Neutrophil (primary cell): ENCODE measurements around the gene MLXIPL.

ENCODE experiments used
- H3K27ac ChIP-seq: fragments of 200-600 bp; sonication (generic); 2 replicates; pipeline ENCODE4 v1.5.1; 2016; ENCODE audit warnings: mild to moderate bottlenecking, moderate library complexity
- H3K27me3 ChIP-seq: fragments of 200-600 bp; sonication (generic); 2 replicates; pipeline ENCODE4 v1.6.0; 2016; ENCODE audit warnings: mild to moderate bottlenecking
- H3K36me3 ChIP-seq: fragments of 200-600 bp; sonication (generic); 2 replicates; pipeline ENCODE4 v1.5.1; 2017
- H3K4me1 ChIP-seq, 2 experiments: fragments of 200-600 bp in 1 of 2; sonication (generic) in 1 of 2; 1 replicate in 1 of 2; 2 replicates in 1 of 2; pipeline versions ENCODE4 v1.5.1 to v1.6.1; 2013 to 2016; ENCODE audit warnings: low read depth in 1 of 2, low read length in 1 of 2, mild to moderate bottlenecking in 1 of 2, moderate library complexity in 1 of 2; ENCODE audit not compliant: control insufficient read depth in 1 of 2, insufficient read depth in 1 of 2
- H3K4me3 ChIP-seq, 2 experiments: fragments of 200-600 bp in 1 of 2; sonication (generic) in 1 of 2; 1 replicate in 1 of 2; 2 replicates in 1 of 2; pipeline ENCODE4 v1.5.1; 2013 to 2016; ENCODE audit warnings: low read depth in 1 of 2, low read length in 1 of 2, mild to moderate bottlenecking in 1 of 2, moderate library complexity in 1 of 2
- H3K9me3 ChIP-seq: fragments of 200-600 bp; sonication (generic); 2 replicates; pipeline ENCODE4 v1.5.1; 2016
- CTCF ChIP-seq: fragments of 200-600 bp; sonication (generic); IDR thresholded peaks from 2 replicates; pipeline ENCODE4 v1.5.1; 2016; ENCODE audit warnings: antibody characterized with exemption

MLXIPL gene, protein sequence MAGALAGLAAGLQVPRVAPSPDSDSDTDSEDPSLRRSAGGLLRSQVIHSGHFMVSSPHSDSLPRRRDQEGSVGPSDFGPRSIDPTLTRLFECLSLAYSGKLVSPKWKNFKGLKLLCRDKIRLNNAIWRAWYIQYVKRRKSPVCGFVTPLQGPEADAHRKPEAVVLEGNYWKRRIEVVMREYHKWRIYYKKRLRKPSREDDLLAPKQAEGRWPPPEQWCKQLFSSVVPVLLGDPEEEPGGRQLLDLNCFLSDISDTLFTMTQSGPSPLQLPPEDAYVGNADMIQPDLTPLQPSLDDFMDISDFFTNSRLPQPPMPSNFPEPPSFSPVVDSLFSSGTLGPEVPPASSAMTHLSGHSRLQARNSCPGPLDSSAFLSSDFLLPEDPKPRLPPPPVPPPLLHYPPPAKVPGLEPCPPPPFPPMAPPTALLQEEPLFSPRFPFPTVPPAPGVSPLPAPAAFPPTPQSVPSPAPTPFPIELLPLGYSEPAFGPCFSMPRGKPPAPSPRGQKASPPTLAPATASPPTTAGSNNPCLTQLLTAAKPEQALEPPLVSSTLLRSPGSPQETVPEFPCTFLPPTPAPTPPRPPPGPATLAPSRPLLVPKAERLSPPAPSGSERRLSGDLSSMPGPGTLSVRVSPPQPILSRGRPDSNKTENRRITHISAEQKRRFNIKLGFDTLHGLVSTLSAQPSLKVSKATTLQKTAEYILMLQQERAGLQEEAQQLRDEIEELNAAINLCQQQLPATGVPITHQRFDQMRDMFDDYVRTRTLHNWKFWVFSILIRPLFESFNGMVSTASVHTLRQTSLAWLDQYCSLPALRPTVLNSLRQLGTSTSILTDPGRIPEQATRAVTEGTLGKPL

DNA sequence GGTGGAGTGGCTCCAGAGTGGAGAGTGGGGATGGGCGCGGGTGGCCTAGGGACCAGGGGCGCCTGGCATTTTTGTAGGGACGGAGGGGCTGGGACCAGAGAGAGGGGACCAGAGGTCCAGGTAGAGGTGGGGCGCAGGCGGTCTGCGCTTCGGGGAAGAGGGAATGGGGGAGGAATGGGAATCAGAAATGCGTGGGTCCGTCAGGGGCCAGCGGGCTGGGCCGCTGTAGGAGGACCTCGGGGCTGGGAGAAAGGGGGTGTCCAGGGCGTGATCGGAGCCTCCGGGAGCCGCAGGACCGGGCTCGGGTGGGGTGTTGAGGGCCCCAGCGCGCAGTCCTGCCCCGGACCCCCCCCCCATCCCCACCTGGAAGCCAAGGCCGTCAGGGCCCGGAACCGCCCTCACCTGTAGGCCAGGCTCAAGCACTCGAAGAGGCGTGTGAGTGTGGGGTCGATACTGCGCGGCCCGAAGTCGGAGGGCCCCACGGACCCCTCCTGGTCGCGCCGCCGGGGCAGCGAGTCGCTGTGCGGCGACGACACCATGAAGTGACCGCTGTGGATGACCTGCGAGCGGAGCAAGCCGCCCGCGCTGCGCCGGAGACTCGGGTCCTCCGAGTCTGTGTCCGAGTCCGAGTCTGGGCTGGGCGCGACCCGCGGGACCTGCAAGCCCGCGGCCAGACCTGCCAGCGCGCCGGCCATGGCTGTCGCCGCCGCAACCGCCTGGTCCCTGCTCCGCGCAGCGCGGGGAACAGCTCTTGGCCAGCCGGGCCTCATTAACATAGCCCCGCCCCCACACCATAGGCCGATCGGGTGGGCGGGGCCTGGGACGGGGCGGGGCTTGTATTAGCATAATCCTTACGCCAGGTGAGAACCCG lies at the start of gene MLXIPL:
MLXIPL (minus strand) TSS at position 725 of the 871 bp plus-strand sequence; CDS start at position 695, 30 bp downstream.
- no peak for TF ChIP-seq CTCF
- no peaks in the 10 kb centered on the region for H3K36me3 ChIP-seq
- peaks cover 3 to 18% of the 10 kb centered on the region in 2 experiments for H3K4me1 ChIP-seq
- H3K9me3 ChIP-seq: no peaks in the 10 kb centered on the region
- H3K4me3 ChIP-seq: peak within 1 kb of the TSS; percentile 31 to 53
- no peak within 1 kb of the TSS for H3K27ac ChIP-seq
- peaks cover 100% of the 10 kb centered on the region for H3K27me3 ChIP-seq

DNA sequence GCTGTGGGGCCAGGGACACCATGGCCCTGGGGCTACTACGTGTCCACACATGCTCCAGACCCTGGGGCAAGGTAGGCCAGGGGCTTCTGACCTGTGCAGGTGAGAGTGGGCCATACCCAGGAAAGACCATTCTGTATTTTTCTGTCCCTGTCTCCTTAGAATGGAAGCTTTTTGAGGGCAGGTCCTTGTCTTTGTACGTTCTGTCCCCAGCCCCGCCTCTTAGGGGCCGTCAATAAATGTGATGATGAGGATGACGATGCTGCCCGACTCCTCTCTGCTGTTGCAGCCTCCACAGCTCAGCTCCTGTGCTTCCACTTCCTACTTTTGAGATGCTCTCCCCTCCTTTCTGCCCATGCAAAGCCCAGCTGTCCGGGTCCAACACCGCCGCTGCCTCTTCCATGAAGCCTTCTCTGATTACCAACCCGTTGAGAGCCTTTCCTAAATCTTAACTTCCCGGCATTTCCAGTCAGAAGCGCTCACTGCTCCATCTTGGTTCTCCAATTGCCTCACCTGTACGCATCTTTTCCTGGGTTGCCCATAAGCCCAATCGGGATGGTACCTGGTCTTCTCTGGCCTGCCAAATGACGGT lies 47.6 kb upstream of the MLXIPL start:
- no peak for TF ChIP-seq CTCF
- Histone ChIP-seq H3K27me3 (peaks cover 83% of the 10 kb centered on the region), H3K9me3 (no peaks in the 10 kb centered on the region), H3K4me3 (no peak overlapping the region), H3K27ac (no peak overlapping the region), H3K36me3 (no peaks in the 10 kb centered on the region), H3K4me1 (peaks cover 6 to 11% of the 10 kb centered on the region in 2 experiments)

DNA sequence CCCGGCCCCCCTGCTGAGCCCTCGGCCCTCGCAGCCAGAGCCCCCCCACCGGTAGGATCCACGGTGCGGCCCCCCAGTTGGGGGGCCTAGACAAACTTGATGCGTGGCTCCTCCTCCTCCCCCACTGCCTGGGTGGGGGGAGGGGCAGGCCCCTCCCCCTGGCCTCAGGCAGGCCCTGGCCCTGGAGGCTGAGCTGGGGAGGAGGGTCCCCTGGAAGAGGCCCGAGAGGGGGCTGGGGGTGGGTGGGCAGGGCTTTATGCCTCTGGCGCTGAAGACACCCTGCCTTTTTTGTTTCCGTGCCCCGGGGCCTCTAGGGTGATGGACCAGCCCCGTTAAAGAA lies 47.0 kb upstream of the MLXIPL start:
- no peak overlapping the region for H3K4me3 ChIP-seq
- peaks cover 6 to 11% of the 10 kb centered on the region in 2 experiments for H3K4me1 ChIP-seq
- peaks cover 89% of the 10 kb centered on the region for H3K27me3 ChIP-seq
- H3K36me3 ChIP-seq: no peaks in the 10 kb centered on the region
- H3K9me3 ChIP-seq: no peaks in the 10 kb centered on the region
- H3K27ac ChIP-seq: no peak overlapping the region
- TF ChIP-seq CTCF: no peak

- no peaks in the 10 kb centered on the region for H3K36me3 ChIP-seq
- H3K27me3 ChIP-seq: peaks cover 92% of the 10 kb centered on the region
- TF ChIP-seq CTCF: no peak
- H3K27ac ChIP-seq: no peak overlapping the region
- H3K4me3 ChIP-seq: no peak overlapping the region
- no peaks in the 10 kb centered on the region for H3K9me3 ChIP-seq
- peaks cover 8 to 11% of the 10 kb centered on the region in 2 experiments for H3K4me1 ChIP-seq
Measured at GRCh38 chr7:73669858-73670385, 45.6 kb upstream of the MLXIPL start.

DNA sequence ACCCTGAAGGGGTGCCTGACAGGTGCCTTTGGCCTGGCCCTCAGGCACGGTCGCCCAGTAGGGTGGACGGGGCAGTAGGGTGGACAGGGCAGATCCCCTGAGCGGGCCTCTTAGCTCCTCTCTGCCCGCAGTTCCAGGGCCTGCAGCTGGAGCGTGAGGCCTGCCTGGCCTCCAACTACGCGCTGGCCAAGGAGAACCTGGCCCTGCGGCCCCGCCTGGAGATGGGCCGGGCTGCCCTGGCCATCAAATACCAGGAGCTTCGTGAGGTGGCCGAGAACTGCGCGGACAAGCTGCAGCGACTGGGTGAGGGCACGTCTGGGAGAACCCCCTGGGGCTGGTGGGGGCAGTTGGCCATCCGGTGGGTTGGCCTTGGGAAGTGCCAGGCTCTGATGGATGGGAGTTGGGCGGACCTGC lies 45.0 kb upstream of the MLXIPL start:
- H3K27ac ChIP-seq: no peak overlapping the region
- no peak for TF ChIP-seq CTCF
- H3K36me3 ChIP-seq: no peaks in the 10 kb centered on the region
- peaks cover 93% of the 10 kb centered on the region for H3K27me3 ChIP-seq
- no peaks in the 10 kb centered on the region for H3K9me3 ChIP-seq
- no peak overlapping the region for H3K4me3 ChIP-seq
- peaks cover 8 to 11% of the 10 kb centered on the region in 2 experiments for H3K4me1 ChIP-seq
